GM12891 (cell line): ENCODE results near the gene SRP68.

Experiments used
- PAX5 ChIP-seq: IDR thresholded peaks from 2 replicates; pipeline ENCODE4 v1.6.1; 2011; ENCODE audit warnings: low read length, moderate library complexity, mild to moderate bottlenecking; ENCODE audit not compliant: insufficient read depth, severe bottlenecking
- POLR2A ChIP-seq: IDR thresholded peaks from 2 replicates; pipeline ENCODE4 v1.6.1; 2011; ENCODE audit warnings: low read depth, low read length, control low read depth
- POLR2AphosphoS5 ChIP-seq: IDR thresholded peaks from 2 replicates; pipeline ENCODE4 v1.6.1; 2011; ENCODE audit warnings: low read depth, low read length, control low read depth
- TAF1 ChIP-seq: IDR thresholded peaks from 2 replicates; pipeline ENCODE4 v1.6.1; 2011; ENCODE audit warnings: low read depth, low read length, control low read depth

DNA sequence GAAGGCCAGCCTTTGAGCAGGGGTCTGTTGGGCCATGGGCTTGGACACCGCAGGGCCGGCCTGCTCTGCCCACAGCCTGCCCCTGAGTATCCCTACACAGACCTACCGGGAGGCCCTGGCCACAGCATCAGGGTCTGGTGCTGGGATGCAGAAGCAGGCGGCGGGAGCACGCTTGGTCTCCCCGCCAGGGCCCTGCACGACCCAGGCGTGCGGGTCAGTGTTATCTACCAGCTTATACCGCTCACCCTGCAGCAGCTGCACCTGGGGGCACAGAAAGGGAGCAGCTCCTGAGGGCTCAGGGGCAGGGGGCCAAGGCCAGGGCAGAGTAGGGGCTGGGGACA lies 54.0 kb downstream of the SRP68 start:
- TF ChIP-seq TAF1, result no peak
- TF ChIP-seq POLR2A, result no peak
- no peak for TF ChIP-seq POLR2AphosphoS5
- TF ChIP-seq PAX5, result no peak
